PFSK-1 (cell line): ENCODE measurements around the gene CDKL4. TPM values are rescaled to one million over a fixed set of nuclear protein-coding genes. Genes with fewer than 3 reads are reported as not detected.

Experiments used
- FOXP2 ChIP-seq: optimal IDR thresholded peaks from 2 replicates; pipeline ENCODE3; 2011; ENCODE audit warnings: borderline replicate concordance, control low read depth, inconsistent platforms; ENCODE audit not compliant: insufficient read depth; ENCODE audit errors: extremely low read length, extremely low read depth
- POLR2AphosphoS5 ChIP-seq: IDR thresholded peaks from 2 replicates; pipeline ENCODE4 v1.6.1; 2012; ENCODE audit warnings: low read depth, mild to moderate bottlenecking, control low read depth, low read length, moderate library complexity
- REST ChIP-seq, 2 experiments: IDR thresholded peaks; 2 replicates each; pipeline versions ENCODE4 v1.6.1 to v1.8.0; 2011 to 2012; ENCODE audit warnings: low read depth in 2 of 2, low read length in 2 of 2, control low read depth in 1 of 2, inconsistent platforms in 1 of 2, mild to moderate bottlenecking in 1 of 2, moderate library complexity in 1 of 2; ENCODE audit not compliant: insufficient read depth in 1 of 2
- SIN3A ChIP-seq: IDR thresholded peaks from 2 replicates; pipeline ENCODE4 v1.6.1; 2012; ENCODE audit warnings: mild to moderate bottlenecking, low read length, moderate library complexity, borderline replicate concordance; ENCODE audit not compliant: insufficient read depth
- TAF1 ChIP-seq: IDR thresholded peaks from 2 replicates; pipeline ENCODE4 v1.6.1; 2012; ENCODE audit warnings: low read length, control low read depth, borderline replicate concordance; ENCODE audit not compliant: insufficient read depth
- polyA plus RNA-seq: library from polyadenylated mRNA; unstranded; fragments of >200 nt; gene quantifications from one replicate; pipeline ENCODE4 v1.2.1, GENCODE V29; 2012; ENCODE audit warnings: low read depth, missing spikeins; ENCODE audit not compliant: insufficient read length

The CDKL4 gene
- not detected for polyA plus RNA-seq

DNA sequence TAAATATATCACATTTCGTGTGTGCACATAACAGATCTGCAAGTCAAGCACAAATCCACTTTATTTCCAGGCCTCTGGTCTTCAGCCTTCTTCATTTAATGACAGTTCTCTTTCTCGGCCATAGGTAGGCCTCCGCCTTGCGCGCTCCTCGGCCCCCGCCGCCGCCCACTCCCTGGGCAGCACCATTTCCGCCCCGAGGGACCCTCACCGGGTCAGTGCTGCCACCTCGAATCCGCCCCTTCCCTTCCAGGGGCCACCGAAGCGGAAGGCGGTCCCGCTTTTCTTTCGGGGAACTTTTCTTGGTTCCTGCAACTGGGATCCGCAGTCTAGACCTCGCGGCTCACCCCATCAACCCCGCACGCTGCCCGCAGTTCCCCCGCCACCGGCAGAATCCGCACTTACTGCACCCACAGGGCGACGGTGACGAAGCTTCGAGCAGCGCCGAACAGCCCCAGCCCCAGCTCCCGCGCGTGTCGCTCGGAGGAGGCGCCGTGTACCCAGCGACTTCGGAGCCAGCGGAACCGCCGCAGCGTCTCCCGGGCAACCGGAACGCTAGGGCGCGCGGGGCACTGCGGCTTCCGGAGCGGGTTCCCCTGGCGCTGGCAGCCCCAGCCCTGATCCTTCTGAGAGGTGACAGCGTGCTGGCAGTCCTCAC is at the start of gene CDKL4:
TSS of gene CDKL4 (minus strand) at position 502 of the 655 bp plus-strand sequence.
- TF ChIP-seq FOXP2 (no peak), POLR2AphosphoS5 (no peak), SIN3A (no peak), REST (IDR thresholded peaks at IDR 0.05; ENCODE audit: insufficient read depth in 1 of 2, low read depth in 2 of 2, low read length in 2 of 2) (no peak), TAF1 (no peak)

- TF ChIP-seq SIN3A (no peak), REST (IDR thresholded peaks at IDR 0.05; ENCODE audit: insufficient read depth in 1 of 2, low read depth in 2 of 2, low read length in 2 of 2) (no peak), TAF1 (no peak), FOXP2 (no peak), POLR2AphosphoS5 (no peak)
Measured at GRCh38 chr2:39290433-39290832, 46.7 kb upstream of the CDKL4 start.

DNA sequence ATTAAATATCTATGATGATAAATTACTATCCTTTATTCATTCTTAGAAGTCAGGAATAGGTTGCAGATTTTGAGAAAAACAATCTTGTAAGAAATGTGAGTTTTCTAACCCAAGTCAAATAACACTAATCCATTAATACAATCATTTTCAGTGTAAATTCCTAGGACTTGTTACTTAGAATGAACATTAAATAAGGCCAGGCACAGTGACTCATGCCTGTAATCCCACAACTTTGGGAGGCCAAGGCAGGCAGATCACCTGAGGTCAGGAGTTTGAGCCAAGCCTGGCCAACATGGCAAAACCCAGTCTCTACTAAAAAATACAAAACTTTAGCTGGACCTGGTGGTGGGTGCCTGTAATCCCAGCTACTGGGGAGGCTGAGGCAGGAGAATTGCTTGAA is 45.8 kb upstream of the CDKL4 start:
- no peak for TF ChIP-seq POLR2AphosphoS5

DNA sequence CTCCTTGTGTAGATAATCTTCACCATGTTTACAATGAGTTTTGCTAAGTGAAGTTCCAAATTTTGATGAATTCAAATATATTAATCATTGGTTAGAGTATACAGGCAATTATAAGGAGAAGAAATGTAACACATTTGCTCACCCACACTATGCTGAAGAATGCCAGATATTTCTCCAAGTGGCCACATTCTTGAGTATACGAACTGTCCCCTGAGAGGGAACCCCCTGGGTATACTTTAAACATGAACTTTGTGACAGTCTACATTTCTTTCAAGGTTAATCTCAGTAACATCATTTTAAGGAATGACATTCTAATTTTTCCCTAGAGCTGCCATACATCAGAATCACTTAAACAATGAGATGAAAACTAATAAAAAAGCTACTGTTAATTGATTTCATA is 39.8 kb upstream of the CDKL4 start:
- TF ChIP-seq FOXP2 = no peak

GRCh38 chr2:39281391-39281790 is 37.6 kb upstream of the CDKL4 start:
- TF ChIP-seq FOXP2 (no peak), SIN3A (no peak), POLR2AphosphoS5 (no peak)

DNA sequence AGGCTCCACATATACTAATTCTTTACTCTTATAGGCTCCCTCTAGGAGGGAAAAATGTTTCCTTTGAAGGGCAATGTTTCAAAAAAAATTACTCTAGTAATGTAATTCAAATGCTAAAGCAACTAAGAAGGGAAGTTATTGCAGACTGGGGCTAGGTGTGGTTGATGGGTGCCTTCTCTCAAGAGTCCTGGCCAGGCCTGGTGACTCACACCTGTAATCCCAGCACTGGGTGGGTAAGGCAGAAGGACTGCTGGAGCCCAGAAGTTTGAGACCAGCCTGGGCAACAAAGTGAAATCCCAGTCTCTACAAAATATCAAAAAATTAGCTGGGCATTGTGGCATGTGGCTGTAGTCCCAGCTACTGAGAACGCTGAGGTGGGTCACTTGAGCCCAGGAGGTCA is 31.2 kb upstream of the CDKL4 start:
- TF ChIP-seq TAF1 = no peak
- no peak for TF ChIP-seq POLR2AphosphoS5
- no peak for TF ChIP-seq REST (IDR thresholded peaks at IDR 0.05; ENCODE audit: insufficient read depth in 1 of 2, low read depth in 2 of 2, low read length in 2 of 2)

DNA sequence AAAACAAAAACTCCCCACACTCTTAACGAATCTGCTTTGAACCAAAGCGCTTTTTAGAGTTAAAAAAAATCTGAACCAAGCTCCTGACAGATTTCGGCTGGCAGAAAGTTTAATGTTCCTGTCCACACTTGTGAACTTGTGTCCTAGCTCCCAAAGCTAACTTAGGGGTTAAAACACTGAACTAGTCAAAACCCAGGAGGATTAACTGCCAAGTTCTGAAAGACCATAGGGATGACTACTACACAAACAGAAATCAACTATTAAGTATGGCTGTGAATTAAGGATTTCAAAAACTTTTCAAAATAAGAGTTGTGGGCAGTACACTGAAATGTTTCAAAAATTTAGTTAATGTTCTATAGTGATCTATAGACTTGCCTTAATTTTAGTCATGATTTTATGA is 26.2 kb upstream of the CDKL4 start:
- TF ChIP-seq FOXP2 (no peak), REST (IDR thresholded peaks at IDR 0.05; ENCODE audit: insufficient read depth in 1 of 2, low read depth in 2 of 2, low read length in 2 of 2) (no peak), TAF1 (no peak), SIN3A (no peak), POLR2AphosphoS5 (no peak)
